NOMO-1 (cell line): Measurements from ENCODE around the gene GLIS2.
"Not testable (repeated sequence)": the region's sequence is repeated elsewhere in the genome, so short reads cannot be mapped to it uniquely, and the experiment has no call there.

Source experiments
- DNase-seq, 2 experiments: peaks; one replicate each; lab custom pipeline; 2025; ENCODE audit not compliant: unreplicated experiment in 2 of 2; lab: John Stamatoyannopoulos, UW

Gene GLIS2

GRCh38 chr16:4333308-4333638 lies 17.4 kb downstream of the GLIS2 start:
- no peak for DNase-seq

DNA sequence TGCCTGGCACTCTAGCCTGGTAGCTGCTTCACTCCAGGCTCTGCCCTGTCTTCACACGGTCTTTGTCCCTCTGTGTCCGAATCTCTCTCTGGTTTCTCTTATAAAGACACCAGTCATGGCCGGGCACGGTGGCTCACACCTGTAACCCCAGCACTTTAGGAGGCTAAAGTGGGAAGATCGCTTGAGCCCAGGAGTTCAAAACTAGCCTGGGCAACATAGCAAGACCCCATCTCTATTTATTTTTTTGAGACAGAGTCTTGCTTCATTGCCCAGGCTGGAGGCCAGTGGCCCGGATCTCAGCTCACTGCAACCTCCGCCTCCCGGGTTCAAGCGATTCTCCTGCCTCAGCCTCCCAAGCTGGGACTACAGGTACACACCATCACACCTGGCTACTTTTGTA lies 17.8 kb downstream of the GLIS2 start:
- not testable (repeated sequence) for DNase-seq

- DNase-seq, result no peak
These were observed 19.0 kb downstream of the GLIS2 start for GRCh38 chr16:4334724-4335495.

GRCh38 chr16:4336701-4337539 lies 21.1 kb downstream of the GLIS2 start:
- no peak for DNase-seq

- no peak for DNase-seq
These were observed 21.7 kb downstream of the GLIS2 start for GRCh38 chr16:4337540-4338088.

DNA sequence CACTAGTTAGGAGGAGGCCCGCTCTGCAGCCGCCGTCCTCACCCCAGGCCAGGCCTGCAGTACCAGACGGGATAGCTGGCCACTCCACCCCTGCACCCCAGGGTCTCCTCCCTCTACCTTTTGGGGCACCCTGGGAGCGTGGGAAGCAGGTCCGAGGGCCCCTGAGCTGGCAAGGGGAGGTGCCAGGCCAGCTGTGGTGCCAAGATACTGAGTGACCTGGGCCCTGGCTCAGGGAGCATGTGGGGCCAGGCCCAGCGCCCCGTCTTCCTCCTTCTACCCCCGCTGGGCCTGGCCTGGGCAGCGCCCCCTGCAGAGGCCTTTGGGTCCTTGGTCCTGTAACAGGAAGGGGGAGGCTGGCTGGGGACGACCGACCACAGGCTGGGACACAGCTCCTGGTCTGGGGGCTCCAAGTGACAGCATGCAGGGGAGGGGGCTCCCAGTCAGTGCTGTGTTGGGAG lies 22.3 kb downstream of the GLIS2 start:
- DNase-seq, result no peak

GRCh38 chr16:4338712-4339299 lies 22.9 kb downstream of the GLIS2 start:
- DNase-seq, result no peak

GRCh38 chr16:4339455-4339854 lies 23.6 kb downstream of the GLIS2 start:
- DNase-seq, result no peak

DNA sequence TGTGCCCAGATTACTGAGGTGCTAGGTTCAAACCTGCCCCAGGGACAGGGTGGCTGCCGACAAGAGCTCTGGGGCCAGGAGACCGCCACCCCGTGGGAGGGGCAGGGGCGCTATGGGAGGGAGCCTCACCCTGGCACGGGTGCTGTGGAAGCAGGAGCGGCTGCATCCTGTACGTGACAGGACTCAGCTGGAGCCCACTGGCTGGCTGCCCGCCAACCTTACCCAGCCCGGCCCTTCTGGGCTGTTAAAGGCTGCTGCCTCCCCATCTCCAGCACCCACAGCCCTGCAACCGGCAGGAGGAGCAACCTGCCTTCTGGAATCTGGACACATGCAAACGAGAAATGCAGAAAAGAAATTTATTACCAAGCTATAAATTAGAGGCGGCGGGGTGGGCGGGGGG lies 24.0 kb downstream of the GLIS2 start:
- DNase-seq, result no peak

- no peak for DNase-seq
These were observed 24.6 kb downstream of the GLIS2 start for GRCh38 chr16:4340443-4340842.

DNA sequence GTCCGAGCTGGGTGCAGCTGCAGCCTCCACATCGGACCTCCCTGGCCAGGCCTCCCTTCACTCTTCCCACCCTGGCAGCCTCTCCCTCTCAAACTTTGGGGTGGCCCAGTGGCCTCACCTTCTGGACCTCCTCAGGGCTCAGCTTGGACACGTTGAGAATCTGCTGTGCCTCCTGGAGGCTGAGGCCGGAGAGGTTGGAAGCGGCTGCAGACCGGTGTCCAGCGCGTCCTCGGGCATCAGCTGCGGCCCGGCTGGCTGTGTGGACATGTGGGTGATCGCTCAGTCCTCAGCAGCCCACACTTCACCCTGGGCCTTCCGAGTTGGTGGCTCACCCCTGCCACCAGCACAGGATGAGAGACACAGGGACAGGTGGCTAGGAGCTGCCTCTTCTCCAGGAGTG lies 25.4 kb downstream of the GLIS2 start:
- DNase-seq, result no peak

DNA sequence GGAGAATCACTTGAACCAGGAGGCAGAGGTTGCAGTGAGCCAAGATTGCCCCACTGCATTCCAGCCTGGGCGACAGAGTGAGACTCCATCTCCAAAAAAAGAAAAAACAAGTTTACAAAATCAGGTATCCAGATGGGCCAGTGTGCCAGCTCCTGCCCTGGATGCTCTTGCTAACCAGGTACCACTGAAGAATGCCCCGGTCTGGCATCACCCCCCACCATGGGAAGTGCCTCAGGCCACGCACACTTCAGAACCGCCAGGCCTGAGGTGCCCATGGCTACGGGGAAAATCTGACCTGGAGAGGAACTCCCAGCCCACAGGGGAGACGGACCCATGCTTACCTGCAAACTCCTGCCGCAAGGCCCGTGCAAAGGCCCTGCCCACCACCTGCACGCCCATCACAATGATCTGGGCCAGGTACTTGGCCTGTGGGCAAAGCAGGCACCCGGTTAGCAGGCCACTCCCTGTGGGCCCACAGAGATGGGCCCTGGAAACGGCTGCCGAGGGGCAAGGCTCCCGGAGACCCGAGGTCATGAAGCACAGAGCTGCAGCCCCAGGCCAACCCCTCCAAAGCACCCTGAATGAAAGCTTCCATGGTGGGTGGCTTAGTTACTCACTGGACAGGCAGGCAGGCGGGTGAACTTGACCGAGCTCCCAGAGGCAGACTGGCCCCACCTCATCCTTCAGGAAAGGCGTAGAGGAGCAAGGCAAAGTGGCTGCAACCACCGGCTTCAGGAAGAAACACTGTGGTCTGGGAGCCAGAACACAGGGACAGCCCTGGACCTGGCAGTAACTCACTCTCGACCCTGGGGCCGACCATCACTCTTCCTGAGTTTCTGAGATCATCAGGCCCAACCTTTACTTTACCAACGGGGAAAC lies 27.2 kb downstream of the GLIS2 start:
- no peak for DNase-seq

DNA sequence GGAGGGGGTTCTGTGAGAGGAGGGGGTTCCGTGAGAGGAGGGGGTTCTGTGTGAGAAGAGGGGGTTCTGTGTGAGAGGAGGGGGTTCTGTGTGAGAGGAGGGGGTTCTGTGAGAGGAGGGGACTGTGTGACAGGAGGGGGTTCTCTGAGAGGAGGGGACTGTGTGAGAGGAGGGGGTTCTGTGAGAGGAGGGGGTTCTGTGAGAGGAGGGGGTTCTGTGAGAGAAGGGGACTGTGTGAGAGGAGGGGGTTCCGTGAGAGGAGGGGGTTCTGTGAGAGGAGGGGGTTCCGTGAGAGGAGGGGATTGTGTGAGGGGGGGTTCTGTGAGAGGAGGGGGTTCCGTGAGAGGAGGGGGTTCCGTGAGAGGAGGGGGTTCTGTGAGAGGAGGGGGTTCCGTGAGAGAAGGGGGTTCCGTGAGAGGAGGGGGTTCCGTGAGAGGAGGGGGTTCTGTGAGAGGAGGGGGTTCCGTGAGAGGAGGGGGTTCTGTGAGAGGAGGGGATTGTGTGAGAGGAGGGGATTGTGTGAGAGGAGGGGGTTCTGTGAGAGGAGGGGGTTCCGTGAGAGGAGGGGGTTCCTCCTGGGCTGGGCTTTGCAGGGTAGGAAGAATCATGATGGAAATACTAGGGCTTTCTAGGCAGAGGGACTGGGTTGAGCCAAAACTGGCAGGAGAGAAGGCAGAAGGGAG lies 28.6 kb downstream of the GLIS2 start:
- not testable (repeated sequence) for DNase-seq

DNA sequence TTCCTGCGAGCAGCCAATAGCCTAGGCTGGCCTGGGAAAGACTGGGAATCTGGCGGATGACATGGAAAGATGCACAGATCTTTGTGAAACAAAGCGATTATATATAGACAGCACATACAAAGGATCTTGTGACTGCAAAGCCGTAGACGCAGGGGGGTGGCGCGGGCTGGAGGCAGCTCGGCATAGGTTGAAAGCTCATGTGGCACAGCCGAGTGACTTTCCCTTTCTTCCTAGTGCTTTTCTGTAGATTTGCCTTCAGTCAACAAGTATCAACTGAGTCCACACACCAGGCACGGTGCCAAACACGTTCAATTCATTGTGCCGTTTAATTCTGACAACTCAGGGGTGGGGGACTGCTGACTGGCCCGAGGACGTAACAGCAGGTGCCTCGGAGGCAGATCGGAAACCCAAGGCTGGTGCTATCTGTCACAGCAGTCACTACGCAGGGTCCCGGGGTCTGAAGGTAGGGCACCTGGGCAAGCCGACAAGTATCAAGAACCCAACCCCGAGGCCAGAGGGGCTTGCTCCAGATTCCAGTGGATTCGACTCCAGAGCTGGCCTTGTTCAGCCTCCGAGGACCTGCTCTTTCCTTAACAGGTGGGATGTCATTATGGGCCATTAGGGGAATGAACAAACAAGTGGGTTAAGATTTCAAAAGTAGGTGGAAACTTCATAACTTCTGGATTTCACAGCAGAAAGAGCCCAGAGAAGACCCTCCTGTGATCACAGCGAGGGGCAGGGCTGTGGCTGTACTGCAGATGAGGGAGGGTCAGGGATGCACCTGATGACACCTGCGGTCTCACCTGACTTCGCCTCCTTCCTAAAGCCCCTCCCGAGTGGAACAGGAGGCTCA lies 29.3 kb downstream of the GLIS2 start:
- DNase-seq, result no peak

DNA sequence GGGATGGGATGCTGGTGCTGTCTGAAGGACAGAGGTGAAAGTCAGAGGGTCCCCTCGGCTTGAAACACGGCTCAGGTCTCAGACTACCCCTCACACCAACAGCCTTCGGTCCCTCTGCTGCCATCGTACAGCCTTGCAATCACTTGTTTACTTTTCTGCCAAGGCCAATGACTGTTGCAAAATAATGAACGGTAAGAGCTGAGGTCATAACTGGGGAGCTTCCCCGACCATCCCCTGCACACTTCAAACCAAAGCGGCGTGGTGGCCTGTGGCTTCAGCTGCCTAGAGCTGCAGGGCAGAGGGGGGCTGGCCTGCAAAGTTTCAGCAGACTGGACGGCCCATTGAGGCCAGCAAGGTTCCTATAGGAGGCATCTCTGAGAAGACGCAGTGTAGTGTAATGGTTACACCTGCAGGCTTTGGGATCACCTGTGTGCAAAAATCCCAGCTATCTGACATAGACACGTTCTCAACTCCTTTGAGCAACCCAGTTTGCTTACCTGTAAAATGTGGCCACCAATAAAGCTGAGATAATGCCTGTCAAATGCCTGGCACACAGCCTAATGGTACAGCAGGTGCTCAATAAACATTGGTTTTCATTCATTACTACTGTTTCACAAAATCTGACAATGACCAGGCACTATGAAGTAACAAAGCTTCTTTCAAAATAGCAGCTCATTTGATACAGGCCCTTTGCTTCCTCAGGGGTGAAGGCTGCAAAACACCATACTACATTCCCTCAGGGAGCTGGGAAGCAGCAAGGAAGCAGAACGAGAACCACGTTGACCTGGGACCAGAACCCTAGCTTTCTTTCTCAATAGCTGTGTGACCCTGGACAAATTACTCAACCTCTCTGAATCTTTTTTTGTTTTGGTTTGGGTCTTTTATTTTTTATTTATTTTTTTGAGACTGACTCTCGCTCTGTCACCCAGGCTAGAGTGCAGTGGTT lies 30.2 kb downstream of the GLIS2 start:
- peak; percentile 65 for DNase-seq

GRCh38 chr16:4347010-4347409 lies 31.1 kb downstream of the GLIS2 start:
- peak; percentile 85 to 89 for DNase-seq

DNA sequence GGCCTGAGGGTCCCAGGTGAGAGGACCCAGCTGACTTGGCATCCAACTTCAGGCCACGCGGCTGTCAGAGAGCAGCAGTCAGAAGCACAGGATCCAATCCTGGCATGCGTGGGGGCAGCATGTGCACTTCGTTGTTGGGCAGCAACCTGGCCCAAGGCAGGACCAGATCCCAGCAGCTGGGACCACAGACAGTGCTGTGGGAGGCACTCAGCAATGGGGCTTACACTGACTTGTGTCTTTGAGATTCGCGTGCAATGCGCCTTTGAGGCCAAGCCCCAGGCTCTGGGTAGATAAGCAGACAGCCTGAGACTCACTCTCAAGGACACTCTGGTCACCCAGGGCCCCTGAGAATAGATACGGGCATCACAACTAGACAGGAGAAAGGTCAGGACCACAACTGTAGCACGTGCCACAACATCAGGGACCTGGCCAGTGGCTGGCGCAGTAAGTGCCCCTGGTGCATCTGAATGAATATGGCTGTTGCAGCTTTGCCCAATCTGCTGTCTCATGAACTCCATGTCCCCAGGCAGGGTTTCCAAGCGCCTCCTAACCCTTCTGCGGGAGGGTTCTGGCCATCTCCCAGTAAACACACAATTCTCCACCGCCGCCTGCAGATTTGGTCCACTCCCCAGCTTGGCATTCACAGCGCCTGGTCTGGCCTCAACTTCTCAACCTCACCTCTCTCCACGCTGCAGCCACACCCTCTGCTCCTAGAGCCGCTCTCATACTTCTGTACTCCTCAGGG lies 32.1 kb downstream of the GLIS2 start:
- DNase-seq, result no peak
